K562 (cell line): ENCODE data around the gene E2F2. TPM values are rescaled to one million over a fixed set of nuclear protein-coding genes. Genes with fewer than 3 reads are reported as not detected.

Experiments used
- CREB3L1 ChIP-seq: fragments of 450-650 bp; IDR thresholded peaks from 2 replicates; pipeline ENCODE4 v1.6.1; 2014; ENCODE audit warnings: low read depth, mild to moderate bottlenecking, moderate library complexity, borderline replicate concordance
- CTBP1 ChIP-seq: fragments of 450-650 bp; IDR thresholded peaks from 2 replicates; pipeline ENCODE4 v1.6.1; 2016; ENCODE audit warnings: borderline replicate concordance
- GTF3C2 ChIP-seq: IDR thresholded peaks from 3 replicates; pipeline ENCODE4 v1.6.1; 2011; ENCODE audit warnings: borderline replicate concordance, mild to moderate bottlenecking, moderate library complexity; ENCODE audit not compliant: insufficient read length; ENCODE audit errors: extremely low read depth
- IFI16 ChIP-seq: fragments of 250-450 bp; sonication (Bioruptor Pico); IDR thresholded peaks from 2 replicates; pipeline ENCODE4 v2.1.2; 2022; ENCODE audit warnings: mild to moderate bottlenecking, inconsistent platforms
- IRF1 ChIP-seq: sonication (generic); formaldehyde crosslinking; IDR thresholded peaks from 2 replicates; pipeline ENCODE4 v1.8.0; 2022; ENCODE audit warnings: missing genetic modification reagents, mild to moderate bottlenecking, borderline replicate concordance
- JUND ChIP-seq, 2 experiments: IDR thresholded peaks; 2 replicates in 1 of 2; 3 replicates in 1 of 2; pipeline ENCODE4 v1.6.1; 2011; ENCODE audit warnings: borderline replicate concordance in 2 of 2, low read depth in 2 of 2, low read length in 2 of 2, improper control_type of control experiment in 1 of 2, missing biosample characterization in 1 of 2, missing genetic modification characterization in 1 of 2, missing genetic modification reagents in 1 of 2
- NONO ChIP-seq, 2 experiments: fragments of 200-400 bp in 1 of 2; fragments of 450-650 bp in 1 of 2; formaldehyde crosslinking in 1 of 2; IDR thresholded peaks; 2 replicates each; pipeline ENCODE4 v1.6.1; 2017; ENCODE audit warnings: low read depth in 2 of 2, mild to moderate bottlenecking in 2 of 2, moderate library complexity in 2 of 2, low read length in 1 of 2
- POLR3G ChIP-seq: IDR thresholded peaks from 2 replicates; pipeline ENCODE4 v1.6.1; 2011; ENCODE audit not compliant: insufficient read length, insufficient replicate concordance; ENCODE audit errors: extremely low read depth
- RUNX1 ChIP-seq: sonication (generic); IDR thresholded peaks from 2 replicates; pipeline ENCODE4 v1.6.1; 2016; ENCODE audit warnings: antibody characterized with exemption, low read depth
- SIN3A ChIP-seq, 2 experiments: fragments of 150-350 bp in 1 of 2; IDR thresholded peaks; 2 replicates each; pipeline ENCODE4 v1.6.1; 2011 to 2016; ENCODE audit warnings: borderline replicate concordance in 2 of 2, low read depth in 2 of 2, low read length in 2 of 2, mild to moderate bottlenecking in 2 of 2, moderate library complexity in 2 of 2; ENCODE audit not compliant: control insufficient read depth in 1 of 2
- SMARCE1 ChIP-seq: fragments of 450-650 bp; IDR thresholded peaks from 2 replicates; pipeline ENCODE4 v1.7.1; 2016; ENCODE audit warnings: mild to moderate bottlenecking
- TAF1 ChIP-seq: IDR thresholded peaks from 2 replicates; pipeline ENCODE4 v1.6.1; 2011; ENCODE audit warnings: mild to moderate bottlenecking, low read length, moderate library complexity; ENCODE audit not compliant: insufficient read depth, control insufficient read depth, severe bottlenecking; ENCODE audit errors: extremely low read depth
- TFAM ChIP-seq: fragments of 250-450 bp; sonication (Bioruptor Pico); conservative IDR thresholded peaks from 2 replicates; pipeline ENCODE4 v1.5.0; 2021; ENCODE audit warnings: mild to moderate bottlenecking, moderate library complexity
- ZNF121 ChIP-seq: sonication (generic); formaldehyde crosslinking; conservative IDR thresholded peaks from 2 replicates; pipeline ENCODE4 v1.8.0; 2022; ENCODE audit warnings: missing genetic modification reagents
- ZNF431 ChIP-seq: sonication (generic); formaldehyde crosslinking; IDR thresholded peaks from 2 replicates; pipeline ENCODE4 v1.8.0; 2022; ENCODE audit warnings: mild to moderate bottlenecking, missing genetic modification reagents
- ZNF695 ChIP-seq: fragments of 450-650 bp; formaldehyde crosslinking; IDR thresholded peaks from 2 replicates; pipeline ENCODE4 v1.4.0; 2020; ENCODE audit warnings: mild to moderate bottlenecking, moderate library complexity
- ZSCAN32 ChIP-seq: fragments of 450-650 bp; formaldehyde crosslinking; IDR thresholded peaks from 2 replicates; pipeline ENCODE4 v1.4.0; 2020; ENCODE audit warnings: mild to moderate bottlenecking, moderate library complexity
- polyA plus RNA-seq, 8 experiments: library from polyadenylated mRNA; depleted of rRNA in 4 of 8; stranded (reverse) in 5 of 8; unstranded in 3 of 8; fragments of >200 nt; fragmentation: Nextera tagmentation in 2 of 8; fragmentation: Illumina TruSeq in 1 of 8; extraction: Ambion mirVana in 2 of 8; extraction: Trizol in 1 of 8; gene quantifications; 2 replicates each; pipeline versions ENCODE4 v1.2.1 to v1.2.3, GENCODE V29; 2011 to 2014; ENCODE audit warnings: inconsistent platforms in 1 of 8, missing spikeins in 1 of 8
- total RNA-seq, 7 experiments: library from RNA; depleted of rRNA in 6 of 7; stranded (reverse); fragments of >200 nt in 6 of 7; fragmentation: Illumina TruSeq in 2 of 7; extraction: Trizol in 2 of 7; gene quantifications; 2 replicates each; pipeline versions ENCODE4 v1.2.1 to v1.2.3, GENCODE V29; 2011 to 2021; ENCODE audit warnings: low replicate concordance in 1 of 7
- TF ChIP-seq, protein P1 (sequence below): fragments of 450-650 bp; IDR thresholded peaks from 2 replicates; pipeline ENCODE4 v1.6.1; 2016; ENCODE audit warnings: antibody characterized with exemption

The E2F2 gene
- total and polyA plus RNA-seq, 9 of the 15 experiments (the other 6 are each of a cell fraction or from before 2014, with no cell fraction given) = 3.1 to 25.3 (median 11.4) TPM

- TF ChIP-seq CREB3L1 (no peak), TAF1 (no peak), CTBP1 (peak; percentile 30; the same call in 1 of the 2 replicates), JUND (IDR thresholded peaks at IDR 0.05; ENCODE audit: borderline replicate concordance, low read depth, low read length) (no peak), JUND (tag; IDR thresholded peaks at IDR 0.05; ENCODE audit: borderline replicate concordance, low read depth, low read length) (peak; percentile 30; the same call in 1 of the 3 replicates), ZNF121 (CRISPR knock-in tag) (no peak), ZNF431 (no peak), SIN3A (IDR thresholded peaks at IDR 0.05; ENCODE audit: borderline replicate concordance in 2 of 2, control insufficient read depth in 1 of 2, low read depth in 2 of 2, low read length in 2 of 2) (no peak), IRF1 (CRISPR knock-in tag) (no peak), NONO (IDR thresholded peaks at IDR 0.05; ENCODE audit: low read depth in 2 of 2, low read length in 1 of 2) (no peak), POLR3G (no peak), RUNX1 (no peak), SMARCE1 (no peak; the same call in none of the 2 replicates), TFAM (CRISPR knock-in tag) (no peak), IFI16 (CRISPR knock-in tag) (no peak), ZSCAN32 (CRISPR knock-in tag) (no peak), ZNF695 (no peak), GTF3C2 (no peak)
- TF ChIP-seq, protein P1, sequence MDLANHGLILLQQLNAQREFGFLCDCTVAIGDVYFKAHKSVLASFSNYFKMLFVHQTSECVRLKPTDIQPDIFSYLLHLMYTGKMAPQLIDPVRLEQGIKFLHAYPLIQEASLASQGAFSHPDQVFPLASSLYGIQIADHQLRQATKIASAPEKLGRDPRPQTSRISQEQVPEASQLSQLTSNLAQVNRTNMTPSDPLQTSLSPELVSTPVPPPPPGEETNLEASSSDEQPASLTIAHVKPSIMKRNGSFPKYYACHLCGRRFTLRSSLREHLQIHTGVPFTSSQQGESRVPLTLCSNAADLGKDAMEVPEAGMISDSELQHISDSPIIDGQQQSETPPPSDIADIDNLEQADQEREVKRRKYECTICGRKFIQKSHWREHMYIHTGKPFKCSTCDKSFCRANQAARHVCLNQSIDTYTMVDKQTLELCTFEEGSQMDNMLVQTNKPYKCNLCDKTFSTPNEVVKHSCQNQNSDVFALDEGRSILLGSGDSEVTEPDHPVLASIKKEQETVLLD = no peak
Observed at GRCh38 chr1:23577056-23578004, 46.3 kb upstream of the E2F2 start (continued).
